HepG2 (cell line): ENCODE measurements around the gene TOR2A.

Experiments used
- ELF4 ChIP-seq: sonication (generic); formaldehyde crosslinking; IDR thresholded peaks from 2 replicates; pipeline ENCODE4 v1.5.0; 2020; ENCODE audit warnings: missing genetic modification reagents, mild to moderate bottlenecking, moderate library complexity, borderline replicate concordance
- EZH2 ChIP-seq: conservative IDR thresholded peaks from 2 replicates; pipeline ENCODE4 v1.6.1; 2012; ENCODE audit warnings: mild to moderate bottlenecking, low read depth, low read length, moderate library complexity
- NFYB ChIP-seq: sonication (generic); formaldehyde crosslinking; IDR thresholded peaks from 2 replicates; pipeline ENCODE4 v1.4.0; 2020; ENCODE audit warnings: missing genetic modification reagents
- ONECUT2 ChIP-seq: sonication (generic); formaldehyde crosslinking; IDR thresholded peaks from 2 replicates; pipeline ENCODE4 v1.4.0; 2020; ENCODE audit warnings: missing genetic modification reagents
- PRPF4 ChIP-seq: fragments of 200-400 bp; formaldehyde crosslinking; IDR thresholded peaks from 2 replicates; pipeline ENCODE4 v1.6.1; 2016; ENCODE audit warnings: low read length, low read depth; ENCODE audit not compliant: poor library complexity, severe bottlenecking
- SP1 ChIP-seq, 2 experiments: fragments of 450-650 bp in 1 of 2; sonication (generic) in 1 of 2; formaldehyde crosslinking in 1 of 2; IDR thresholded peaks; 2 replicates each; pipeline versions ENCODE4 v1.4.0 to v1.6.1; 2016 to 2020; ENCODE audit warnings: missing genetic modification reagents in 1 of 2
- ZFP36 ChIP-seq: fragments of 150-350 bp; IDR thresholded peaks from 2 replicates; pipeline ENCODE4 v1.6.1; 2018; ENCODE audit warnings: borderline replicate concordance, low read length, low read depth; ENCODE audit not compliant: partially characterized antibody
- TF ChIP-seq, protein P1 (sequence below): sonication (generic); formaldehyde crosslinking; IDR thresholded peaks from 2 replicates; pipeline ENCODE4 v1.5.0; 2020; ENCODE audit warnings: mild to moderate bottlenecking, missing genetic modification reagents, moderate library complexity
- TF ChIP-seq, protein P2 (sequence below): sonication (generic); formaldehyde crosslinking; IDR thresholded peaks from 2 replicates; pipeline ENCODE4 v1.4.0; 2020; ENCODE audit warnings: missing genetic modification reagents
- TF ChIP-seq, protein P3 (sequence below): sonication (generic); formaldehyde crosslinking; IDR thresholded peaks from 2 replicates; pipeline ENCODE4 v1.4.0; 2020; ENCODE audit warnings: mild to moderate bottlenecking, missing genetic modification reagents

DNA sequence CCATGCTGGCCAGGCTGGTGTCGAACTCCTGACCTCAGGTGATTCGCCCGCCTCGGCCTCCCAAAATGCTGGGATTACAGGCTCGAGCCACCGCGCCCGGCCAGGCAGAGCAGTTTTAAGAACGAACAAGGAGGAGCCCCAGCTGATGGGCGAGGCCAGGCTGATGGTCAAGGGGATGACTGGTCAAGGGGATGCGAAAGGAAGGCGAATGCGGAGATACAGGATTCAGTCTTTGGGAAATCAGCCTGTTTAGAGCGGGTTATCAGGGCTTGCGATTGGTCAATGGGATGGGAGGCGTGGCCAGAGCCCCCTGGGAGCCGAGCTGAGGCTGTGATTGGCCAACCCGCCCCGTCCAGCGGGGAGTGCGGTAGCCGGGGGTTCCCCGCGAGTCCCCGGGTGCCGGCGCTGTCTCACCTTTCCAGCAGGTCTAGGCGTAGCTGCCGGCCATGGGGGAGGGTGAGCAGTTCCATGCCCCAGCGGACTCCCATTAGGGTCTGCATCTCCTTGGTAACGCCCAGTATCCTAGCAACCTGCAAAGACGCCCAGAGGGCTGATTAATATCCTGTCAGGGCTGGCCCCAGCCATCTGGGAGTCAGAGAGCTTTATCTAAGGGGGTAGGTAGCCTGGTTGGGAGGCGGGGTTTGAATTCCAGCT, 7.5 kb upstream of the TOR2A start:
- TF ChIP-seq NFYB (CRISPR knock-in tag) (no peak), ZFP36 (no peak), EZH2 (no peak), ONECUT2 (CRISPR knock-in tag) (no peak), PRPF4 (no peak), ELF4 (CRISPR knock-in tag) (no peak), SP1 (IDR thresholded peaks at IDR 0.05) (no peak), SP1 (CRISPR knock-in tag; IDR thresholded peaks at IDR 0.05) (no peak)
- TF ChIP-seq, protein P1, sequence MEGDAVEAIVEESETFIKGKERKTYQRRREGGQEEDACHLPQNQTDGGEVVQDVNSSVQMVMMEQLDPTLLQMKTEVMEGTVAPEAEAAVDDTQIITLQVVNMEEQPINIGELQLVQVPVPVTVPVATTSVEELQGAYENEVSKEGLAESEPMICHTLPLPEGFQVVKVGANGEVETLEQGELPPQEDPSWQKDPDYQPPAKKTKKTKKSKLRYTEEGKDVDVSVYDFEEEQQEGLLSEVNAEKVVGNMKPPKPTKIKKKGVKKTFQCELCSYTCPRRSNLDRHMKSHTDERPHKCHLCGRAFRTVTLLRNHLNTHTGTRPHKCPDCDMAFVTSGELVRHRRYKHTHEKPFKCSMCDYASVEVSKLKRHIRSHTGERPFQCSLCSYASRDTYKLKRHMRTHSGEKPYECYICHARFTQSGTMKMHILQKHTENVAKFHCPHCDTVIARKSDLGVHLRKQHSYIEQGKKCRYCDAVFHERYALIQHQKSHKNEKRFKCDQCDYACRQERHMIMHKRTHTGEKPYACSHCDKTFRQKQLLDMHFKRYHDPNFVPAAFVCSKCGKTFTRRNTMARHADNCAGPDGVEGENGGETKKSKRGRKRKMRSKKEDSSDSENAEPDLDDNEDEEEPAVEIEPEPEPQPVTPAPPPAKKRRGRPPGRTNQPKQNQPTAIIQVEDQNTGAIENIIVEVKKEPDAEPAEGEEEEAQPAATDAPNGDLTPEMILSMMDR (CRISPR knock-in tag): no peak
- TF ChIP-seq, protein P2, sequence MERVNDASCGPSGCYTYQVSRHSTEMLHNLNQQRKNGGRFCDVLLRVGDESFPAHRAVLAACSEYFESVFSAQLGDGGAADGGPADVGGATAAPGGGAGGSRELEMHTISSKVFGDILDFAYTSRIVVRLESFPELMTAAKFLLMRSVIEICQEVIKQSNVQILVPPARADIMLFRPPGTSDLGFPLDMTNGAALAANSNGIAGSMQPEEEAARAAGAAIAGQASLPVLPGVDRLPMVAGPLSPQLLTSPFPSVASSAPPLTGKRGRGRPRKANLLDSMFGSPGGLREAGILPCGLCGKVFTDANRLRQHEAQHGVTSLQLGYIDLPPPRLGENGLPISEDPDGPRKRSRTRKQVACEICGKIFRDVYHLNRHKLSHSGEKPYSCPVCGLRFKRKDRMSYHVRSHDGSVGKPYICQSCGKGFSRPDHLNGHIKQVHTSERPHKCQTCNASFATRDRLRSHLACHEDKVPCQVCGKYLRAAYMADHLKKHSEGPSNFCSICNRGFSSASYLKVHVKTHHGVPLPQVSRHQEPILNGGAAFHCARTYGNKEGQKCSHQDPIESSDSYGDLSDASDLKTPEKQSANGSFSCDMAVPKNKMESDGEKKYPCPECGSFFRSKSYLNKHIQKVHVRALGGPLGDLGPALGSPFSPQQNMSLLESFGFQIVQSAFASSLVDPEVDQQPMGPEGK (CRISPR knock-in tag): no peak
- TF ChIP-seq, protein P3, sequence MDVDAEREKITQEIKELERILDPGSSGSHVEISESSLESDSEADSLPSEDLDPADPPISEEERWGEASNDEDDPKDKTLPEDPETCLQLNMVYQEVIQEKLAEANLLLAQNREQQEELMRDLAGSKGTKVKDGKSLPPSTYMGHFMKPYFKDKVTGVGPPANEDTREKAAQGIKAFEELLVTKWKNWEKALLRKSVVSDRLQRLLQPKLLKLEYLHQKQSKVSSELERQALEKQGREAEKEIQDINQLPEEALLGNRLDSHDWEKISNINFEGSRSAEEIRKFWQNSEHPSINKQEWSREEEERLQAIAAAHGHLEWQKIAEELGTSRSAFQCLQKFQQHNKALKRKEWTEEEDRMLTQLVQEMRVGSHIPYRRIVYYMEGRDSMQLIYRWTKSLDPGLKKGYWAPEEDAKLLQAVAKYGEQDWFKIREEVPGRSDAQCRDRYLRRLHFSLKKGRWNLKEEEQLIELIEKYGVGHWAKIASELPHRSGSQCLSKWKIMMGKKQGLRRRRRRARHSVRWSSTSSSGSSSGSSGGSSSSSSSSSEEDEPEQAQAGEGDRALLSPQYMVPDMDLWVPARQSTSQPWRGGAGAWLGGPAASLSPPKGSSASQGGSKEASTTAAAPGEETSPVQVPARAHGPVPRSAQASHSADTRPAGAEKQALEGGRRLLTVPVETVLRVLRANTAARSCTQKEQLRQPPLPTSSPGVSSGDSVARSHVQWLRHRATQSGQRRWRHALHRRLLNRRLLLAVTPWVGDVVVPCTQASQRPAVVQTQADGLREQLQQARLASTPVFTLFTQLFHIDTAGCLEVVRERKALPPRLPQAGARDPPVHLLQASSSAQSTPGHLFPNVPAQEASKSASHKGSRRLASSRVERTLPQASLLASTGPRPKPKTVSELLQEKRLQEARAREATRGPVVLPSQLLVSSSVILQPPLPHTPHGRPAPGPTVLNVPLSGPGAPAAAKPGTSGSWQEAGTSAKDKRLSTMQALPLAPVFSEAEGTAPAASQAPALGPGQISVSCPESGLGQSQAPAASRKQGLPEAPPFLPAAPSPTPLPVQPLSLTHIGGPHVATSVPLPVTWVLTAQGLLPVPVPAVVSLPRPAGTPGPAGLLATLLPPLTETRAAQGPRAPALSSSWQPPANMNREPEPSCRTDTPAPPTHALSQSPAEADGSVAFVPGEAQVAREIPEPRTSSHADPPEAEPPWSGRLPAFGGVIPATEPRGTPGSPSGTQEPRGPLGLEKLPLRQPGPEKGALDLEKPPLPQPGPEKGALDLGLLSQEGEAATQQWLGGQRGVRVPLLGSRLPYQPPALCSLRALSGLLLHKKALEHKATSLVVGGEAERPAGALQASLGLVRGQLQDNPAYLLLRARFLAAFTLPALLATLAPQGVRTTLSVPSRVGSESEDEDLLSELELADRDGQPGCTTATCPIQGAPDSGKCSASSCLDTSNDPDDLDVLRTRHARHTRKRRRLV (CRISPR knock-in tag): no peak
